GM18499 (cell line): ENCODE measurements around the gene TTC28.

Experiments used
- ATAC-seq: cut with Tn5 transposase; IDR thresholded peaks from one replicate; pipeline ENCODE4 v1.9.1; 2021; ENCODE audit warnings: moderate number of reproducible peaks; ENCODE audit not compliant: insufficient read depth, unreplicated experiment

TTC28 gene

DNA sequence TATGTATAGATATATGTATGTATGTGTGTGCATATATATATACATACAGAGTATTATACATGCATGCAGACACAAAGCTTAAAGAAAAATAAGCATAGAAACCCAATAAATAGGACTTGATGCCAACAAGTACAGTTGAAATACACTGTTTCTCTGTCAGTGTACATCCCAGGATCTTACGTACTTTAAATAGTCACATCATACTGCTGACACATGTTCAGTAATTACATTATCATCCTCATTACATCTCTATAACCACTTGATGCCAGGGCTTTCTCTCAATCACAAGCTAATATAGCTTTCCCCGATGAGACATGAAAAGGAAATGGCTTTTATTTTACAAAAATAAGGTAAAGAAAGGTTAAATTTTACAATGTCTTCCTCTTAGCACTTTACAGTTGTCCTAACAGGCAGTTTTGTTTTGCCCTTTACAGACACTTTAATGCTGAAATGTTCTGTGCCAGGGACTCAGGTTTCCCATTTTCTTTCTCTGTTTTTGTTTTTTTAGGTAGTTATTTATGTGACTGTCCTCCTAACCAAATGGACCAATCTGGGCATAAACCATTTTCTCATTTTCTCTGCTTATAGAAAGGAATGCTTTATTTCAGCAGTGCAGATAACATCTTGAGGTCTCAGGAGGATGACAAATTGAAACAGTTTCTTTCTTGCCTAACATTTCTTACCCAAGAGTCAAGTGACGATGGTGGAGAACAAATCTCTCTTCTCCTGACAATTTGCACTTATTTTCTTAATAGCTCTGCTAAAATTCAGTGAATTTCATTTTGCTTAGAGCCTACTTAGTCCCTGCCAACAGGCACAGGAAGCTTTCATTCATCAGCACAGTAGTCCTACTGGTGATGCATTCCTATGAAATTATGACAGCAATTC, 350.2 kb downstream of the TTC28 start:
- ATAC-seq, result no peak

DNA sequence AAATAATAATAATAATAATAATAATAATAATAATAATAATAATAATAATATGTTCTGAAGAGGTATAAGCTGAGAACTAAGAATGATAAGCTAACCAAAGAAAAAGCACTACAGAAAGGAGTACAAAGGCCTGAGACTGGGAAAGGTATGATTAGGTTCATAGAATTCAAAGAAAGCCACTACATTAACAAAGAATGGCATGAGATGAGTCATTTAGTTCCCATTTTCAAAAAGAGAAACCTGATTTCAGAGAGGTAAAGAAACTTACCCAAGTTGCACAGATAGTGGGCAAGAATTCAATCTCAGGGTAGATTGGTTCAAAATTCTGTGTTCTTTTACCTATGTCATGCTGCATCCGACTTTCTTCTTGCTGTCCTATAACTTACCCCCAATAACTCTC, 350.9 kb downstream of the TTC28 start:
- ATAC-seq, result no peak

DNA sequence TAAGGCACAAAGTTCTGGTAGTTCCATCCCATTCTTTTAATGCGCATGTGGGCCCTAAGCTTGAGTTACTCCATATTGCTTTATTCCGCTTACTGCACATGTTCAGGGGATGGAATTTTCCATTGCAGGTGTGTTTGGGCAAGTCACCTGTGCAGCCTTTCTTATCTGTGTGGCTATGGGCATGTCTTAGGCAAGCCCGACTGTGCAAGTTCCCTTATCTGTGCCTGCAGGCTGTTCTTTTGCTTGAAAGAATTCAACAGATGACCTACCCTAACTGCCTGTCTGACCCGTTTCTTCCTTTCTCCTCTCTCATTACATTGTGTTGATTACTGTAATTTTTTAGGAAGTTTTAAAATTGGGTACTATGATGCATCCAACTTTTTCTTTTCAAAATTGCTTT, 363.6 kb downstream of the TTC28 start:
- no peak for ATAC-seq

DNA sequence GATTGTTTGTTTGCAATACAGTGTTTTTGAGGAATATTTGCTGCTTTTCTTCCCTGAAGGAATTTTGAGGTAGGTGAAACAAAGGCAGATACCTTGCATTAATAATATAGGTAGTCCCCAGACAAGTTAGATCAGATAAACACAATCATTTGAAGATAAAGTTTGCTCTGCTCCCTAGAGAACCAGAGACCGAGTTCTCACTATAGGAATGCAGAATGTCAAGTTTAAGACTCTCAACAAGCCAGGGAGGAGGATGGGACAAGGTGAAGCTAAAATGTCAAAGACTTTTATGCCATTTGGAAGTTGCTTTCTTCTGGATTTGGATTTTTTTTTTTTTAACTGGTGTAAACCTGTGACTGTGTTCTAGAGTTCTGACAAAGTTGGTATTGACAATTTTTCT, 364.7 kb downstream of the TTC28 start:
- ATAC-seq, result no peak

DNA sequence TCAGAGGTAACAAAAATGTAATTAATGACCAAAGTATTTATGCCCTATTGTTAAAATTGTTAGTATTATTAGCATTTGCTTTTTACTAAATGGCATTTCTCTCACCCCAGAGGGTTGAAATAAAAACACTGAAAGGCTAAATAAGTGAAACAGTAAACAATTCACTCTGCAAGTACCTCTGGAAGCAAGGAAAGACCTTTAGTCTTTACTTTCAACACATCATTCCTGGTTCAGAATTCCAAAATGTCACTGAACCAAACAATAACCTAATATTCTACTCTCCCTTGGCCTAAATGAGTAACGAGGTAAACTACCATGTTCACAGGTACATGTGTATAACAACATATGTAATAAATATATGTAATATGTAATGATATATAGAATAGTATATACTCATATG, 369.3 kb downstream of the TTC28 start:
- no peak for ATAC-seq

DNA sequence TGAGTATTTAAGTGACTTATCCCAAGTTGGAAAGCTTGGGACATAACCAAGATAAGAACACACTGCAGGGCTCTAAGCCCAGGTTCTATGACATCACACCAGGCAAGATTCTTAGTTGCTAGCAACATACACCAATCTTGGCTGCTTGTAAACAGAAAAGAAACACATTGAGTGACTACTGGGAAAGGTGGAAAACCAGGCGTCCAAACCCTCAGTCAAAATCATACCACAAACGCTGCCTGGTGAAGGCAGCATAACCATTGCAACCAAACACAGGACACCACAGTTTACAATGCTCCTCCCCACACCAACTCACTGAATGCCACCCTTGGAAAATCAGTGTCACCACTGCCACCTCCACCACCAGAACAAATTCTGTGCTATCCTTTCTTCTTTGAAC, 379.9 kb downstream of the TTC28 start:
- ATAC-seq, result no peak

DNA sequence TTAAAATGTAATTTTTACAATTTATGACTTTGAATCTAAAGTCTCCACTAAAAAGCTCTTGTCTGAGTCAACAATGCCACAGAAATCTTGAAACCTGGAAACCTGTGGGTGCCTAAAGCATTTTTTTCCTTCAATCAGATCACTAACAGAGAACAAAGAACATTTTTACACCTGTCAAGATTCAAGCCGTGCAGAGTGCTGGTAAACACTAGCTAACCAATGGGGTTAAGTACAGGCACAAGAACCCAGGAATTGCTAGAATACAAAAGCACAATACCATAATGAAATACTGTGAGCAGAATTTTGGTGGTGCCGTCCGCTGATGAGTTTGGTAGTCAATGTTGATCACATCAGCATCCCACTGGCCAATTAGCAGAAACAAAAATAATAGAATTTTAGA, 380.3 kb downstream of the TTC28 start:
- ATAC-seq, result no peak

DNA sequence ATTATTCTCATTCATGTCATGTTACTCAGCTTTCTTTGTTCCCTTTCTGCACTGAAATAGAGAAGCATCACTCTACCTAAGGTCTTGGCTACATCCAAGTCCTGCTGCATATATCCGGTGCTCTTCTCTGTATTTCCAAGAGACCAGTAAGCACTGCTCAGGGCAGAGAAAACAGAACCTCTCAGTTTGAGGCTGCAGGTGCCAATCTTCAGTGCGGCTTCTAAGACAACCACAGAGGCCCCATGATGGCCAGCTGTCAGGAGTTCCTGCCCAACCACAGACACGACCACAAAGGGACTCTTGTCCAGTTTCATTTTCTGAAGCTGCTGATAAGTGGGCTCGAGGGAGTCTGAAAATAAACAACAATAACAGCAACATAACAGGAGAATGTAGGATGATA, 382.1 kb downstream of the TTC28 start:
- ATAC-seq, result no peak

DNA sequence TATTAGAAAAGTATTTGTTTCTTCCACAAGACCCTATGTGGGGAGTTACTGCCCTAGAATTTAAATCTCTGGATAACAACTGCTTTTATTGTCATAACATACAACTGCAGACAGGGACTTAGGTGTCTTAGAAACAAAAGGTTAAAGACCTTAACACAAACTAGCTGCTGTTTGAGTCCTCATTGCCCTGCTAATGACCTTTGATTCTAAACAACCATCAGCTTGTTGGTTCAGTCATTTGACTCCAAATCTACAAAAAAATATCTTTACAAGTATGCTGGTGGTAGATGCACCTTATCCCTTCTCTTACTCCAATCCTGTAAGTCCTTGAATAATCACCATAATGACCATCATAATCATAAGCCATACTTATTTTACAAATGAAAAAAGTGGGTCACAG, 383.2 kb downstream of the TTC28 start:
- ATAC-seq, result no peak

DNA sequence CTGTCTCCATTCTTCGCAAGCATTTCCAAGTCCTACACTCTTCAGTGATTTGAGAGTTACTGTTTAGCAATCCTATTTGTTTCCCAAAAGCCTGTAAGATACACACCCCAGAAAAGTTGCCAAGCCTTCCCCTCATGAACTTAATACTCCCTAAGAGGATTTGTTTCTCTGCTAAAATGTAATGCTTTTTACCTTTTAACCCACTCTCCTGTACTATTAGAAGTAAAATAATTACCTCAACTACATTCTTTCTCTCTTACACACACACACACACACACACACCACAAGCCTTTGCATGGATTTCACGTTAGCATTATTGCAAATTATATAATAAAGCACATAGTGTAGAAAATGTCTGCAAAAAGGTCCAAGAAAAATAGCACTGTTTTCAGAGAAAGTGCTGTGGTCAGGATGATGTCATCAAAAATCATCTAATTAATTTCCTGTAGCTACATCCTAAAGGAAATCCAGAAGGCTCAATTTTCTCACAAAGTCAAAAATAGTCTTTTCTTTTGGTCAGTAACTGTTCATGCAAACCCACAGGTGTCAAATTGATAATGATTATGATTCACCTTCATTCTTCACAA, 396.5 kb downstream of the TTC28 start:
- ATAC-seq, result no peak

DNA sequence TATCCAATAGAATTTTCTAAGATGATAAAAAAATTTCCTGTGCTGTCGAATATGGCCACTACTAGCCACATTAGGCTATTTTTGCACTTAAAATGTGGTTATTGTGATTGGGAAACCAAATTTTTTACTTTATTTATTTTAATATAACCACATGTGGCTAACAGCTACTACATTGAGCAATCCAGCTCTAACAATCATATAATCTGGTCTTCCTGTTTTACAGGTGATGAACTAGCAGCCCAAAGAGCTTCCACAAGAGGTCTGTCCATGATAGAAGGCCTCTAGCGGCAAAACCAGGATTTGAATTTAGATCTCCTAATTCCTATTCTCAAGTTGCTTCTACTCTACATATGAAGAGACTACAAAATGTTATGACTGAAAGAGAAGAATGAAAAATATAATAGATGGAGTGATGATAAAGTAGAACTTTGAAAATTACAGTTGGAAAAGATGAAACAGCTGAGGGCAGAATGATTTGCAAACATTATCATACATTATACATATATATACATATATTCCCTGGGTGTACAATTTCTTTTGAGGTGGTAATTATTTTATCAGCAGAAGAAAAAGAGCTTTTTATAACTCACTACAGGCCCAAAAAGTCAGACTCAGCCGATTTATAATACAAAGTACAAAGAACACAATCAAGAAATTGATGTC, 397.1 kb downstream of the TTC28 start:
- no peak for ATAC-seq

DNA sequence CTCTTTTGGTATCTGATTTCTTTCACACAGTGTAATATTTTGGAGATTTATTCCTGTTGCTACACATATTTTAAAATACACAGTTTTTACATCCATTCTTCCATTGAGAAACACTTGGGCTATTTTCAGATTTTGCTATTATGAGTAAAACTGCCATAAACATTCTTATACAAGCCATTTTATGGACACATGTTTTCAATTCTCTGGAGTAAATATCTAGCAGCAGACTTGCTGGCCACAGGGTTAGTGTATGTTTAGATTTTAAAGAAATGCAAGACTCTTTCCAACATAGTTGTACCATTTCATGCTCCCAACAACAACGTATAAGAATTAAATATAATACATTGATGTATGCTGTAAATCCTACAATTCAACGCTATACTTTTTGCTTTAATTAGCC, 399.8 kb downstream of the TTC28 start:
- ATAC-seq, result no peak

DNA sequence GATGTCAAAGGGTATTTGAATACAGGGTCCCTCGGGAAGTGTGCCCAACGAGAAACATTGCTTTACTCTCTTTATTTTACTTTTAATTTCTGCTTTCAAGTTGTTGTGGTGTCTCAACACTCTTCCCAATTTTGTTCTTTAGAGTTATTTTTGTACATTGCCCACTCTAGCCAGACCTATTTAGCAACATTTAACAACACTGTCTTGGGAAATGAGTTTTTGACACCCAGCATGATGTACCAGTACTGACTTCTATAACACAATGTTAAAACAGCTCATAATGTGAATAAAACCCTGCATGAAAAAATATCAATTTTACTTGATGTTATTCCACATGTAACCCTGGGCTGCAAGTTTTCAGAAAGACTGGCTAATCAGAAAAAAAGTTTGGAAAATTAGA, 410.4 kb downstream of the TTC28 start:
- ATAC-seq, result no peak

DNA sequence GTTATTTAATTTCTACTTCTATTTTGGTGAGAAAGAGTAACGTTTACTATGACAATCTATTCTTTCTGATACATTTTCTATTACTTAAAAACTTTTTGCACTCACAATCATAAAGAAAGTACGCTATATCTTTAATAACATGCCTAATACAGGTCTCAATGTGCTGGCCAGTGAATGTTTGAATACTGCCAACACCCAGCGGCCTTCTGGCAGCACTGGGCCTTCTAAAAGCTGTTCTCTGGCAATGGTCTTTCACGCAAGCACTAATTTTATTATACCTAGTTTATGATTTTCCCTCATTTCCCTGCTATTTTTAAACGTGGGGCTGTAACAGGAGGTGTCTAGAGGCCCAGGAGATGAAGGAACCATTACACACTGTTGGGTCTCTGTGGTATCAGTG, 410.8 kb downstream of the TTC28 start:
- no peak for ATAC-seq

DNA sequence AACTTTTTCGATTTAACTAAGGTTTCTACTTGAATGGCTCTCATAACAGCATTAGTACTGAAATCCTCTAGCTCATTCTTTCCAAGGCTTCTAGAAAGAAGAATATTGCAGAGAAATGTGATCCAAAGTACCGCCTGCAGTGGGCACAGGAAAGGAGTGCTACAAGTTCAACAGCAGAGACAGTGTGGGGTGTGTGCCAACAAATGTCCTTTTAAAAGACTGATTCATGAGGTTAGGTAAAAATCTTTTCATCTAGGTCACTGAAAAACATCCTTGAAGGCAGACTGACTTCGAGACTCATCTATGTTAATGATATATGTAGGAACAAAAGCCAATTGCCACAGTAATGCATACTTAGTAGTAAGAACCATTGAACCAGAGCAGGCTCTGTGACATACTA, 411.5 kb downstream of the TTC28 start:
- ATAC-seq, result no peak

DNA sequence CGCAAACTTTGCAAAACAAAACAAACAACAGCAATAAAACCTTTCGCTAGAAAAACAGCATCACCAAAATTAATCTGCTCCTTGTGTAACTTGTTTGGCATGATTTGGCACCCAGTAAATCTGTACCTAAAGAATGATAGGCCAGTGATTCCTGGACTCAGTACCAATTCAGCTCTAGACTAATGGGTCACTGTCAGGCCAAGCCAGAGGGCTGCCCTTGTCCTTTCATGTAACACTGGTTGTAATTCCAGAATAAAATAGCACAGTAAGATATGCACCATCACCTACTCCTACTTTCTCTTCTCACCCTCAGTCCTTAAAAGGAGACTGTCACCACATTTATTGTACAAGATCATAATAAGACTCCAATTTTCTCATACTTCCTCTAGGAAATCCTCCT, 419.0 kb downstream of the TTC28 start:
- ATAC-seq, result no peak

DNA sequence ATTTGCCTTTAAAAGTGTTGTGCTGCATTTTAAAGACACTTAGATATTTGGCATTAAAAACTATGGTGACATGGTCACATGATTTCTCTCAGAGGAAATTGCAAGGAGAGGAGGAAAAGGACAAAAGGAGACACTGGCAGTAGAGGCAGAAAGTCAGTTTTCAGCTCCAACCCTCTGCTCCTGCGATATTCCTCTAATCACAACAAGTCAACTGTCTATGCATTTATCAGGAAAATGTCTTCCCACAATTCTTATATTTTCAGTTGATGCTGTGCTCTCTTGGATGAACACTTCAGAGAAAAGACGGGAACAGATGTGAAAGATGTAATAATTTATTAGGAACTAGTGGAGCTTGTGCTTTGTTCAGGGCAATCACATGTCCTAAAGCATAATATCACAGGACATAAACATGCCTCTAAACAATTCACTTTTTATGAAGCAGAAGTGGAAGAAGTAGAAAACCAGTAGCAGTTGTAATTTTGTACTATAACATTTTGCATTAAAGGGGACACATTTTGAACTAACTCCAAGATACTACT, 419.8 kb downstream of the TTC28 start:
- no peak for ATAC-seq

DNA sequence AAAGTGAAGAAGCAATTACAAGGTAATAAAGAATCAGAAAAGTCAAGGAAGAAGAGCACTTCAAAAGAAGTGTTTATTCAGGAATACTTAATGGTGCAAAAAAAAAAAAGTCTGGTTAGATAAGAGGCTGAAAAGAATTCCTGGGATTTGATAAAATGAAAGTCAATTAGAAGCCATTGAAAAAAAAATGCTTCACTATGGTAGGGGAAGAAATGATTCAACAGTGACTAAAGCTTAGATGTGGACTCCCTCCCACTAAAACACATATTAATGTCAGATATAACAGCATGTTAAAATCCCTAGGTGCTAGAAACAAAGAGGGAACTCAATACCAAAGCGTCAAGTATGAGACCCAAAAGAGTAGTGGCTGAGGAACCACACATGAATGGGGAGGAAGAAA, 425.2 kb downstream of the TTC28 start:
- ATAC-seq, result no peak

DNA sequence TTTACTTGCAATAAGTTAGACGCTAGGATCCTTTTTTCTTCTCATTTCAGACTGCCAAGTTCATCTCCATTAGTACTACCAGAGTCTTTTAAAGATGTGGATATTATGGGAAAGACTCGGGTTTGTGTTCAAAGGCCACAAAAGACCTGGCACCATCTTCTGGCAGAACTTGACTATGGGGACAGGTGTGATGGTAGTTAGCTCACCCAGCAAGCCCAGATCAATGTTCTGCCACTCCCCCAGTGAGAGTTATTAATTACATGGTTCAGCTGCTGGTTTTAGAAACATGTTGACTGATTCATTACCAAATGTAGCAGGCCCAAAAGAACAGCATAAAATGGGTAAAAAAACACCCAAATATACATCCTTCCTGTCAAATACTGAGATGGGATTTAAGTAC, 427.1 kb downstream of the TTC28 start:
- no peak for ATAC-seq

DNA sequence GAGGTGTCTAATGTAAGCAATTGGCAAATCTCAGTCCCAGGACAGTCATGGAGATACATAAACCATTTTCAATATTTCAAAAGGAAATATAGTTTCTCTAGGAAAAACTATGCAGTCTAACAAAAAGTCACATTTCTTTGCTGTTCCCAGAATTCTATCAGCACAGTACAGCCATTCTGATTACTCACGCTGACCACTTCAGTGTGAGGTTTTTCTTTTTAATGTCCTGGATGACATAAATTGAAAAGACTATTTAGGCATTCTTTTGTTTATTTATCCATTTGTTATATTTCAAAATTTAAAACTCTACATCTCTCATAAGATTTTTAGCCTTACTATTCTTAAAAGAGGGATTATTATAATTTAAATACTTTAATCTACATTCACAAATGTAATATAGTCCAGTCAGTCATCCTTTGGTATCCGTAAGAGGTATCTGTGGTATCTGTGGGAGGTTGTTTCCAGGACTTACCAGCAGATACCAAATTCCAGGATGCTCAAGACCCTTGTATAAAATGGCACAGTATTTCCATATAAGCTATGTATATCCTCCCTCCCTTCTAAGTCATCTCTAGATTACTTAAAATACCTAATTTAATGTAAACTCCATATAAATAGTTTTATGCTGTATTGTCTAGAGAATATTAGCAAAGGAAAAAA, 429.5 kb downstream of the TTC28 start:
- ATAC-seq, result no peak

DNA sequence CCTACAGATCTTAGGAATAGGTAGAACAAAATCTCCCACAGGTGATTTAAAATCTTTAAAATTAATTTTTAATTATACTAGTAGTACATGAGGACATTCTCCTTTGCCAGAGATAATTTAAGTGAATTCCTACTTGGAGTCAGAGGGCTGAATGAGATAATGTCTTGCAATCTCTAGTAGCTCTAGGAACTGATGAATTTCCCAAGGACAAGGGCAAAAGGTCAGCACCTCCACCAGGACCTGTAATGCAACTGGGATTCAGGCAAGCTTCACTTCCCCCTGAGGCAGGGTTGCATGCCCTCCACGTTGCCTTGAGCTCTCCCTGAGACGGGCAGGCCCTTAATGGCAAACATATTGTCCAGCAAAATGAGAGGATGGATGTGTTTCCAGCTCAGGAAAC, 430.2 kb downstream of the TTC28 start:
- ATAC-seq, result no peak
